ENCODE measurements around the gene AGXT2. TPM values are rescaled to one million over a fixed set of nuclear protein-coding genes. Genes with fewer than 3 reads are reported as not detected.

AGXT2 gene
- total RNA-seq, 1 experiment from 2014 or later: not detected

- Histone ChIP-seq H3K79me1 (ENCODE audit: insufficient read depth, low read depth, low read length, poor library complexity, severe bottlenecking) (no peaks in the 10 kb centered on the region), H3K9ac (ENCODE audit: extremely low read depth, insufficient read length, low read length) (no peak overlapping the region), H2BK12ac (ENCODE audit: insufficient read length, low read depth, low read length) (no peak overlapping the region), H3K14ac (ENCODE audit: insufficient read depth, low read length) (0 out of 2 replicates have a peak overlapping the region, but pooled peaks have one; percentile 25), H3K27me3 (ENCODE audit: insufficient read depth, low read length) (no peaks in the 10 kb centered on the region), H4K8ac (replicated peaks; ENCODE audit: insufficient read length, low read depth, low read length) (no peak overlapping the region), H2BK15ac (ENCODE audit: low read depth, low read length) (no peak overlapping the region), H3K56ac (ENCODE audit: insufficient read length, low read depth, low read length) (no peak overlapping the region), H3K23me2 (ENCODE audit: insufficient read length, low read depth, low read length, poor library complexity, severe bottlenecking) (no peaks in the 10 kb centered on the region), H3K79me2 (ENCODE audit: insufficient read depth, low read length) (no peaks in the 10 kb centered on the region), H4K20me1 (ENCODE audit: control insufficient read depth, insufficient read depth, insufficient read length) (no peaks in the 10 kb centered on the region), H2BK120ac (ENCODE audit: low read depth, low read length, poor library complexity, severe bottlenecking) (no peak overlapping the region), H3K9me3 (ENCODE audit: control insufficient read depth, low read depth, low read length) (no peaks in the 10 kb centered on the region), H2BK20ac (ENCODE audit: low read depth, low read length, poor library complexity, severe bottlenecking) (no peak overlapping the region), H3K4me2 (ENCODE audit: insufficient read depth, insufficient read length, low read length) (no peak overlapping the region), H4K5ac (ENCODE audit: insufficient read length, low read depth, low read length) (no peak overlapping the region), H3K23ac (ENCODE audit: insufficient read length, low read depth, low read length) (no peak overlapping the region), H4K91ac (ENCODE audit: insufficient read length, low read depth, low read length) (no peak overlapping the region), H2BK5ac (ENCODE audit: insufficient read length, low read length) (no peak overlapping the region), H3K27ac (ENCODE audit: insufficient read length, low read depth, low read length) (no peak overlapping the region), H2AK5ac (ENCODE audit: insufficient read length, low read length) (no peak overlapping the region), H2AFZ (ENCODE audit: low read length) (no peak overlapping the region), H3K4ac (ENCODE audit: low read depth, low read length) (no peak overlapping the region), H3K4me1 (ENCODE audit: insufficient read depth, low read length) (peaks cover 3% of the 10 kb centered on the region; the same call in 1 of the 2 replicates), H3K18ac (ENCODE audit: insufficient read length, low read depth, low read length) (no peak overlapping the region), H3T11ph (ENCODE audit: low read length) (no peak overlapping the region)
- H3K4me3 Mint-ChIP-seq: no peak overlapping the region
- no peak for DNase-seq
- H3K27me3 Mint-ChIP-seq (ENCODE audit: low read depth): no peaks in the 10 kb centered on the region
- peaks cover 11 to 21% of the 10 kb centered on the region in 2 experiments for H3K4me1 Mint-ChIP-seq
- H3K27ac Mint-ChIP-seq: no peak overlapping the region
- H3K36me3 Mint-ChIP-seq (ENCODE audit: insufficient read depth in 1 of 3, low read depth in 3 of 3): no peaks in the 10 kb centered on the region
- WGBS (ENCODE audit: extremely low coverage, insufficient read length, low lambda C conversion rate): no CpG with 5 or more reads among the region's 3 CpGs
- no peak for TF ChIP-seq CTCF (conservative IDR thresholded peaks at IDR 0.05)
- no peaks in the 10 kb centered on the region for H3K9me3 Mint-ChIP-seq
These were observed 6.5 kb downstream of the AGXT2 start for GRCh38 chr5:35041261-35041660.

Data from H9 (cell line).